Measurements from ENCODE around the gene PPIE.

Gene PPIE

DNA sequence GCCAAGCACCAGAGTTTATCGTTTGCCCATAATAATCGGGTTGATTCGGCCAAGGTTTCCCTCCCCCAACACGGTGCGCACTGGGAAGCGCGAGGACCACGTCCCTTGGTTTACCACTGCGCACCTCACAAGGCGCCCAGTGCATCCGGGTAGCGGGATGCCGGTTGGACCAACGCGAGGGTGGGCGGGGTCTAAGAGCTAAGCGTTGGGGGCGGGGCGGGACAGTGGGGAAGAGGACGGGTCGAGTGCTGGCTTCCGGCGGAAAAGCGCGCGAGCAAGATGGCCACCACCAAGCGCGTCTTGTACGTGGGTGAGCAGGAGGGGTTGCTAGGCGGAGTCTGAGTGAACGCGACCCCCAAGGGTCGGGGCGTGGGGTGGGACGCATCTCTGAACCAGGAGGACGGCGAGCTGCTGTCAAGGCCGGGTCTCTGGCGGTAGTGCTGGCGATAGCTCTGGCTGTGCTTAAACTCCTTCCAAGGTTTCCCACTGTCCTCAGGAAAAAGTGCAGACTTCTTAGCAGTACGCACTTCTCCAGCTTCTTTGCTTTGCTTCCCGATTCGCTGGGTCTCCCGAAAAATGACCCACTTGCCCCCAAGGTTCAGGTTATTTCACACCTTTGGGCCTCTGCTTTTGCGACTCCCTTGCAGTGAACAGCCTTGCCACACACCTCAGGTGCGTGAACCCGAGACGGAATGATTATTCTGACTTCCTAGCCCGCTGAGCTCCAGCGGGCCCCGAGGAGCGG is at the start of gene PPIE:
TSS of gene PPIE (plus strand) at position 261 of the 745 bp plus-strand sequence. CDS start at position 280, 19 bp downstream.
- DNase-seq = peak; percentile 94 to 99

DNA sequence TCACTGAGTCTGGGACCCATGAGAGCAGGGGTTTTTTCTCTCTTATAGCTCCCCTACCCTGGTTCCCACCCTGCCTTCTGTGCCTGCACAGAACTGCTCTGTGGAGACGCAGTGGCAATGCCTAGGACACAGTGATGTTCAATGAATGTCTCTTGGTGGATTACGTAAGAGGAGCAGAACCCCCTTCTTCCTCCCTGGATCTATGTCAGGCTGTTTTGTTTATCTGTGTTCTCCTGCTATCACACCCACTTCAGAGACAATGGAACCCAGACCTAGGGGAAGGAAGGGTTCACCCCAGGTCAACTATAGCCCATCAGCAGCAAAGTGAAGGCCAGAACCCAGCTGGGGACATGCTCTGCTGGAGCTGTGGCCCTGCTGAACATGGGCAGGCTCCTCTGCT is 49.5 kb upstream of the PPIE start:
- no peak for DNase-seq

DNA sequence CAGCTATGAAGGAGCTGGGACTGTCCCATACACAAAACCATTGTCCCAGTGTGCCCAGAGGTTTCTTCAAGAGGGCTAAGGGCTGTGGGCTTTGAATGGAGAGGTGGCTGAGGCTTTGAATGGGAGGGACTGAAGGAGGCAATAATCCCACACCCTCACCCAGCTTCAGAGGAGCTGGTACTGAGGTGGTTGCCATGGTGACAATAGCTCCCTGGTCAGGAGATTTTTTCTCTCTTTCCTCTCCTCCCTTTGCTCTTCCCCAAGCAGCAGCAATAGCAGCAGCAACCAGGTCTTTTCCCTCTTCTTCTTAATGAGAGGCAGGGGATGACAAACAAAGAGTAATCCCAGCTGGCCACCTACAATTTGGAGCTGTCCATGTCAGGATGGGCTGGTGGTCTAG is 49.0 kb upstream of the PPIE start:
- no peak for DNase-seq

DNA sequence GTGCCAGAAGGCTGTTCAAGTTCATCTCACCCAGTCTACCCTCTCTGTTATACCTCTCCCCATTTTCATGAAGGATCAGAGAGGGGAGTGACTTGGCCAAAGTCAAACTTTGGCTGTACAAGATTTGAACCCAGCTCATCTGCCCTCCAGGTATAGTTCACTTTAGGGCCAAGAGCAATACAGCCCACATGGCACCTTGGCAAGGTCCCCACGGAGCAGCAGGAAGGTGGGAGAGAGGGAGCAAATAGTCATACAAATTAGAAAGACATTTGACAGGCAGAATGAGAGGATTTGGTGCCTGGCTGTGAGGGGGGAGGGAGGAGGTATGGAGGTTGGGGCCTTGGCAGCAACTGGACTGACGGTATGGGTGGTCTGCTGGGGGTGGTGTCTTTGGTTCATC is 48.5 kb upstream of the PPIE start:
- DNase-seq = no peak

DNA sequence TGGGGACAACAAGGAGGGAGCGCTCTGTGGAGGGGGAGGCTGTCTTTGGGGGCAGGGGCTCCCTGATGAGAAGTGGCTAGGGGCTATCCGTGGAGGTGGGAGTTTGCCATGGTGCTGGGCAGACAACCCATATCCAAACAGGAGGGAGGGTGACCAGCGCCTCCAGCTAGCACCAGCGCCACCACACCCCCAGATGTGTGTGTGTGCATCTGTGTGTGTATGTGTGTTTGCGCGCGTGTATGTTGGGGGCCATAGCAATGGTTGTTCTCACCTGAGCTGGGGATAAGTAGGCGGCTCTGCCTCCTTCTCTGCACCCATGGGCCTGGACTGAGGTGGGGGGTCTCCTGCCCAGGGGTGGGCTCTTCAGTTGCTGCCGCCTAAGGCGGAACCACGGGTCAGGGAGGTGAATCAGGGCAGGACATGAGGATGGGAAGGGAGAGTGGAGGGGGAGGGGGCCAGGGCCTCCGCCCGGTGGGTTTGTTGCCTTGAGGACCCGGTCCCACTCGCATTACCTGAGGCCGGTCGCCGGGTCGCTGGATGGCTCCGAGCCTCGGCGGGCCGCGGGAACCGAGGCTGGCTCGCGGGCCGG is 47.8 kb upstream of the PPIE start:
- DNase-seq = no peak

DNA sequence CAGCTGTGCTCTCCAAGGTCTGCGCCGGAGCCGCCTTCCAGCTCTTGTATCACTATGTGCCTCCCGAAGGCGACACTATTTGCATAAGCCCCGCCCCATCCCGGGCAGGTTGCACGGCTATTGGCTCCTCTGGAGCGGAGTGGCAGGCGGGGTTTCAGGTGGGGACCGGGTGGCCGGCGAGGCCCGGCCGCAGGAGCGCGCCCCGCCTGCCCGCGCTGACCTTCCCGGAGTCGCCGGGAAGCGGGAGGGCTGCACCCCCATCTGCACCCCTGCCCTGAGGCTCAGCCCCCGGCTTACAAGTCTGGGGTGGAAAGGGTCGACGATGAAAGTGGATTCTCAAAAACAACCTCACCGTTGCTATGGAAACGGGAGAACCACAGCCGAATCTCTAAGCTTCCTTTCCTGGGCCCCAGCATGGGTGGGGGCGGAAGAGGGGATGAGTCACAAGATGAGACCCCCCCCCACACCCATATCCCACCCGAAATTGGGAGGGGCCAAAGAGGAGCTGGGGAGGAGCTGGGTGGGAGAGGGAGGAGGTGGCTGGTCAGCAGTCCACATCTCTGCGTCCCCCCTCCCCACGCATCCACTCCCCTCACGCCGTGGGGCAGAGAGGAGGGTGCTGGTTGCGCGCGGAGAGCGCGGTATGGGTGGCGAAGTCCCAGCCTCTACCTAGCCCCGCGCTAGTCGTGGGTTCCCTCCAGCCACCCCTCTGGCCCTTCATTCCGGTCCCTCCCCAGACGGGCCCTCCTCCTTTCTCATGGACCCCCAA is 47.1 kb upstream of the PPIE start, which contains the start of gene HPCAL4:
TSS of gene HPCAL4 (minus strand) at position 51 of the 769 bp plus-strand sequence. CDS start 6,830 bp downstream, outside the sequence.
- peak; percentile 79 to 92 for DNase-seq

DNA sequence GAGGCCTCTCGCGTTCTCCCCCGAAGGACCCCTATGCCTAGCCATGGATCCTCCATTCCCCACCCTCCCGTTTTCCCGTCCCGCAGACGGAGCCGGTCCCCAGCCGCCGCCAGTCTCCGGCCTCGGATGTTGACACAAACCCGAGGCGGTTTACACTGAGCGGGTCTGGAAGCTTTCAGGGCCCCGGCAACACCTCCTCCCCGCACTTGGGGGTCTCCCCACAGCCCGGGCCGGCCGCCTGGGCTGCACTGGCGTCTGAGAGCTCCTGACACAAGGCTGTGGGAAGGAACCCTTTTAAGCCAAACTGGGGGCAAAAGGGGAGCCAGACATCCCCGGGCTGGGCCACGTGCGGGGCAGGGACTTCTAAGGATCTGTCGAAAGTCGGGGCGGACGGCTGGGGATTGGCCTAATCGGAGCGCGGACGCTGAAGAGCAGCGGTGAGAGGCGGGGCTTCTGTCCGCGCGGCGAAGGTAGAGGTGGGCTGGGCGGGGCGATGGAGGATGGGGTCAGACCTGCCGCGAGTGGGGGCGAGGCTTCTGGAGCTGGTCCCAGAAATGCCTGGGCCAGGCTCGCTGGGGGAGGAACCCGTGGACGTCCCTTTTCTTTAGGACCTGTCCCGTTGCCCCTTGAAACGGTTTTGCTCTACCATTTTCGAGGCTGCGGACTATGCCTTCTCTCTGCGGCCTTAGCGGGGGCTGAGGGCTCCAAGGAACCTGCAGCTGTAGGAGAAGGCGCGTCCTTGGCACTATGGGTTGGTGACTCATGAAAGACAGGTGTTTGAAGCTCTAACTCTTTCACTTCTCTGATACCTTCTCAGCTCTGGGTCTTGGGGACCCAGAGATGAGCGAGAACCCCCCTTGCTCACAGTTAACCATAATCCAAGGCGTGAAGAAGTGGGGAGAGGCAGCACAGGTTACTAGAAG is 46.3 kb upstream of the PPIE start:
- DNase-seq = peak in 1 of 2 experiments; percentile 15

DNA sequence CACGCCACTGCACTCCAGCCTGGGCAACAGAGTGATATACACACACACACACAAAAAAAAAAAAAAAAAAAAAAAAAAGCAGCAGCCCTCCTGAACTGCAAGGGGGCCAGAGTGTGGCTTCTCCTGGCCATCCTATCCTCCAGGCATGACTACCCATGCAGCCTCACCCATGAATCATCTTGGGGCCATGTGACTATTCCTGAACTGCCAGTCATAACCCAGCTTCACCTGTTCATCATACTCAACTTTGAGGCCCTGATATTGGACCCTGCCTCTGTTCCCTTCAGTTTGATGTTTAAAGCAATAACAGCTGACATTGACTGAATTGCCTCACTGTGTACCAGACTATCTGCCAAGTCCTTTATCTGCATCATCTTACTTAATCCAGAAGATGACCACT is 44.7 kb upstream of the PPIE start:
- no peak for DNase-seq

DNA sequence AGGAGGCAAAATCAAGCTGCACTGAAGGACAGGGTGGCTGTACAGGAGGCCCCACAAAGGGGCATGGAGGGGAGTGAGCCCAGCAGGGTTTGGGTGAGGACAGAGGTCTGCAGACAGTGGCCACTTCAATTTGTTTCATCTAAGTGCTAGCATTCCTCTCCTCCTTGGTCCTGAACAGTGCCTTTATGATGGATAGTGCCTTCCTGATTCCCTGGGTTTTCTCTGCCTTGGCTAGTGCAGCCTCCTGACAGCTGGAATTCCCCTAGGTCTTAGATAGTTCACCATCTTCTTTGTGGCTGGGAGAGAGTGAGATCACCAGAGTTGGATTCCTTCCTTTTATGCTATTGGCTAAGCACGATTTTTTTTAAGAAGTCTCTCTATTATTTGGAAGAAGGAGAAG is 43.7 kb upstream of the PPIE start:
- DNase-seq = no peak

DNA sequence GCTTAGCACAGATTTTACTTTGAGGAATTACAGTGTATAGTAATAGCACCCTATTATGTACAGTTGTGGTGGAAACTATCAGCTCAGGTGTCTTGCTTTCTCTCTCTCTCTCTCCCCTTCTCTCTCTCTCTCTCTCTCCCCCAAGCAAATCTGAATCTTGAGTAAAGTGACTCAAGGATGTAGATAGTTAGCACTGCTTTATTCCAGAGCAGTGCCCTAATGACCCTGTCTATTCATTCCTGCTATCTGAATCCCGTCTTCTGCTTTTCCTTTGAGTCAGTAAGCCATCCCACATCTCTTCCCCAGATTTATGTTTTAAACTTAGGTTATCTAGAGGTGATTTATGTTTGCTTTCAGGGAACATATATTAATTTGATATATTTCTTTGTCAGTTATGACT is 42.2 kb upstream of the PPIE start:
- DNase-seq = no peak

DNA sequence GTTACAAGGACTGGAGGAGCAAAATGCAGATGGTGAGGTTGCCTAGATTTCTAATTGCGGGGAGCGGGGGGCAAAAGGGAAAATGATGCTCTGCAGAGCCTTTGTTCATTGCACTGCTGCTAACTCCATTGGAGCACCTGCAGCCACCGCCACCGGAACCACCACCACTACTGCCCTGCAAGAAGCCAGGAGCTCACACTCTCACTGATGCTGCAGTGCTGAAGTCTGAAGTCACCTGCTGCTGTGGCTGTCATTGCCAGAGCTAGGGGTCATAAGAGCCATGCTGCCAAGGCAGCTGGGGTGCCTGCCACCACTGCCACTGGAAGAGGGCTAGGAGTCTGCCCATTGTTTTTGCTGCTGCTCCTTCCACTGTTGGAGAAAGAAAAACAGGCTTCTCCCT is 40.1 kb upstream of the PPIE start:
- DNase-seq = no peak

DNA sequence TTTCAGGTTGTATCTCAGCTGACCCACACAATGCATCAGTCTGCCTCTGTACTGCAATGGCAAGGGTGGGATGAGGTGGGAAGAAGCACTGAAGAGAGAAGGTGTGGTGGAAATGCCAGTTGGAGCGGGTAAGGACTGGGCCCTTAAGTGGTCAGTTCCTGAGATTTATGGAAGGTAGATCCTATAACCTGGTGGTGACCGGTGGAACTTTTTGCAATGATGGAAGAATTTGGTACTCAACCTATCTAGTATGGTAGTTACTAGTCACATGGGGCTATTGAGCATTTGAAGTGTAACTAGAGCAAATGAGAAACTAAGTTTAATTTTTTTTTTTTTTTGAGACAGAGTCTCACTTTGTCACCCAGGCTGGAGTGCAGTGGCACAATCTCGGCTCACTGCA is 39.3 kb upstream of the PPIE start:
- DNase-seq = no peak

DNA sequence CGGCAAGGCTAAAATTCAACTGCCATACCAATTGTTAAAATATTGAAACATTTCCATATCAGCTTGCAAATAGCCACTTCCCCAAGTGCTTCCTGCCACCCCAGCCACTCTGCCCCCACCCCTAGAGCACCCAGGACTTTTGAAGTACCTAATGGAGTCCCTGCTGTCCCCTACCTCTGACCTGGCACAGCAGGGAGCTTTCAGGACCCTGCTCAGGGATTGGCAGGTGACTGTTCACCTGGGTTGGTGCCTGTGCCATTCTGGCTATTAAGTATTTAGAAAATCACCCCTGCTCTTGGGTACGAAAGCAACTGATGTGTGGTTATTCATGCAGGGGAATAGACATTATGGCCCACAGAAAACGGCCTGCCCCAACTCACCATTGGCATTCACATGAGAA is 38.3 kb upstream of the PPIE start:
- DNase-seq = no peak

DNA sequence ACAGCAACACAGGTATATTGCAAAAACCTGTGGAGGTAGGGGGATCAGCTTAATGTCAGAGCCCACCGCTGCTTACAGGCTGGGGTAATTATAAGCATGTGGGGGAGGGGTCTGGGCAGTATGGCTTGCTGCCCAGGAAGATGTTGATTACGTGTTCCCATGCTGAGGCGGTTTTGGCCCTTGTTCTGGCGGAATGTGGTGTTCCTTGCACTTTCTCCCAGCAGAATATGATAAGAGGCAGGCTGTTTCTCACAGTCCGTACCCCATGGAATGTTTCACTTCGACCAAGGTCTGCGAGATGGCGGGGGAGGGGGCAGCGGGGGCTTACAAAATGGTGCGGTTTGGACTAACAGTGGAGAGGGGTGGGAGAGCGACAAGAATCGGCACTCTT is 37.6 kb upstream of the PPIE start:
- no peak for DNase-seq

DNA sequence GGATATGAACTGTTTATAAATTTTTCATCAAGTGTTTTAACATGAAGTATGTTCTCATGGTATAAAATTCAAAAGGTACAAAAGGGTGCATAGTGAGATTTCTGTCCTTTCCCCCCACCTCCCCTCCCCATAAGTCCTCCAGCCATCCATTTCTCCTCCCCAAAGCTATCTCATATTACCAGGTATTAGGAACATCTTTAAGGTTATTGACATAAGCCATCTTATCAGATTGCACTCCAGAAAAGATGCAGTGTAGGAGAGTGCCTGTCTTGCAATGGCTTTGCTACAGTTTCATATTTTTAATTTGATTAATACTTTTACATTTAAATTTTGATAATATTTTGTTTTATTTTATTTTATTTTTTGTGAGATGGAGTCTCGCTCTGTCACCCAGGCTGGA is 33.9 kb upstream of the PPIE start:
- DNase-seq = no peak

DNA sequence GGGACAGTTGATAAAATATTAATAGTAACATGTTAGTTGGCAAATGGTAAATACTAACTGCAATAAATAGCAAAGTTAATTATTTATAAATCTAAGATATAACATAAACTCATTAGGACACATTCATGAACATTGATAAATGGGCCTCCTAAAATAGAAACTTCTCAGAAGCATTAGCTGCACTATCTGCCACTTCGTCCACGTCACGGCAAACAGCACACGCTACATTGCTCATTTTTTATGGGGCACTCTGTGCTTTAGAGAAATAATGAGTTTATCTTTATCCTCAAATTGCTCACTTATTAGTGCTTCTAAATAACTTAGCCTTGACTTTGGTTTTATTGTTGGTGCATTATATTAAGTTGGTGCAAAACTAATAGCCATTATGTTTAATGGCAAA is 31.2 kb upstream of the PPIE start:
- DNase-seq = no peak

DNA sequence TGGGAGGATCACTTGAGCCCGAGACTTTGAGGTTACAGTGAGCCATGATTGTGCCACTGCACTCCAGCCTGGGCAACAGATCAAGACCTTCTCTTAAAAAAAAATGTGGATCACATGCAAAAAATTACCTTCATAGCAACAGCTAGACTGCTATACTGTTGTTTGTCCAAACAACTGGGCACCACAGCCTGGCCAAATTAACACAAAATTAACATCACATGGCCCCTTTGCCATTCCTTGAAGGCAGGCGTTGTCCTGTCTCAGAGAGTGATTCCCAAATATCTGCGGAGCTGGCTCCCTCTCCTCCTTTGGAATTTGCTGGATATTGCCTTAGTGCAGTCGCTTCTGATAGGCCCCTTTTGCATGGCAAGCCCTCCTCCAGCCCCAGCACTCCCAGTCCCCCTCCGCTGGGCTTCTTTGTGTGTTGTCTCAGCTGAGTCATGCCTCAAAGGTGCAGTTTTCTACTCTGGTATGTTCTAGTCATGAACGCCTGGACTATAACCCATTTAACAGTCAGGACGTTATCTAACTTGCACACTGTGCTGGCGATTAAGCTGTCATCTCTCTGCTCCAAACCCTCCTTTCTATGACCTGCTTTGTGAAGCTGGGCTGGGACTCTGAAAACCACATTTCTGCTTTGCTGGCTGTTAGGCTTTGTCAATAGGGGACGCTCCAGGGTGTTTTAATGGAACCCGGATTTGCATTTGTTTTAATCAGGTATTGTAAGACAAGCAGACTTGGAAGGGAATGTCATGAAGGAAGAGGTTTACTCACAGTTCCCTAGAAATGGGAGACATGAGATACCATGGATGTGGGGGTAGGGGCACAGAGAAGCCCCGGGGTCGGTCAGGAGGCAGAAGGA is 27.3 kb upstream of the PPIE start:
- DNase-seq = no peak

DNA sequence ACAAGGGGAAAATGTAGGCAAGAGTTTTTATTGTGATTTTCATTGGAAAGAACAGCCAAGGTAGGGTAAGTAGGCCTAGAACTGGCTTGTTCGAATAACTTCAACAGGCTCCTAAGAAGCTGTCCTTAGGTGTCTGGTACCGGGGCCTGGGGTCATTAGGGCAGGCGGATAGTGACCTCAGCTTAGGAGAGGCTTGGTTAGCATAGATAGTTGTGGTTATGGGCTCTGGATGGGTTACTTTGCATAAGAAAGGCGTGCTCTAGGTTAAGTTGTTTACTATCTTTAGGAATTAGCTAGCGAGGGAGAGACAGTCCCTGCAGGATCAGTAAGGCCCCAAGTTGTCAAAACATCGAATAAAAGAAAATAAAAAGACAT is 26.7 kb upstream of the PPIE start:
- DNase-seq = no peak

DNA sequence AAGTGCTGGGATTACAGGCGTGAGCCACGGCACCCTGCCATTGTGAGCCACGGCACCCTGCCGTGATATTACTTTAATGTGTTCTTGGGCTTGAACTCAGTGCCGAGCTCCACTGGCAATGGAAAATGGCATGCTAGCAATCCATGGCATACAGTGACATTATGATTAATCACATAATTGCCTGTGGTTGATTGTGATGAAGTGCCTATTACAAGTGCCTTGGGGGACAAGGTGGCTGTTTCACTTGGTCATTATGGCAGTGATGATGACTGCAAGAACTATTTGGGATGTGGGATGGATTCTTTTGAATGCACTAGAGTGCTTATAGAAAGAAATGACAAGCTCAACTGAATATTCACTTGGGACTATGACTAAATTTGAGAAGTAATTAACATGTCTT is 25.1 kb upstream of the PPIE start:
- DNase-seq = no peak

DNA sequence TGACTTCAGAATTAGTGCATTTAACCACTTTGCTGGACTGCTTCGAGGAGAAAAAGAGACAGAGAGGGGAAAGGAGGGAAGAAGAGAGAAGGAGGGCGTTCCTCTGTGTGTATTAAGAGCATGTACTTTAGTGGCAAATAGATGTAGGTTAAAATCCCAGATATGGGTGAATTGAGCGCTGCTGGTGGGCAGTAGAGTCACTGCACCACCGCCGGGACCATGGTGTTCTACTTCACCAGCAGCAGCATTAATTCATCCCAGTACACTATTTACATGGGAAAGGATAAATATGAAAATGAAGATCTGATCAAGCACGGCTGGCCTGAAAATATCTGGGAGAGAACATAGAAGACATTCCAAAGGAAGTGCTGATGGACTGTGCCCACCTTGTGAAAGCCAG is 20.9 kb upstream of the PPIE start:
- no peak for DNase-seq

DNA sequence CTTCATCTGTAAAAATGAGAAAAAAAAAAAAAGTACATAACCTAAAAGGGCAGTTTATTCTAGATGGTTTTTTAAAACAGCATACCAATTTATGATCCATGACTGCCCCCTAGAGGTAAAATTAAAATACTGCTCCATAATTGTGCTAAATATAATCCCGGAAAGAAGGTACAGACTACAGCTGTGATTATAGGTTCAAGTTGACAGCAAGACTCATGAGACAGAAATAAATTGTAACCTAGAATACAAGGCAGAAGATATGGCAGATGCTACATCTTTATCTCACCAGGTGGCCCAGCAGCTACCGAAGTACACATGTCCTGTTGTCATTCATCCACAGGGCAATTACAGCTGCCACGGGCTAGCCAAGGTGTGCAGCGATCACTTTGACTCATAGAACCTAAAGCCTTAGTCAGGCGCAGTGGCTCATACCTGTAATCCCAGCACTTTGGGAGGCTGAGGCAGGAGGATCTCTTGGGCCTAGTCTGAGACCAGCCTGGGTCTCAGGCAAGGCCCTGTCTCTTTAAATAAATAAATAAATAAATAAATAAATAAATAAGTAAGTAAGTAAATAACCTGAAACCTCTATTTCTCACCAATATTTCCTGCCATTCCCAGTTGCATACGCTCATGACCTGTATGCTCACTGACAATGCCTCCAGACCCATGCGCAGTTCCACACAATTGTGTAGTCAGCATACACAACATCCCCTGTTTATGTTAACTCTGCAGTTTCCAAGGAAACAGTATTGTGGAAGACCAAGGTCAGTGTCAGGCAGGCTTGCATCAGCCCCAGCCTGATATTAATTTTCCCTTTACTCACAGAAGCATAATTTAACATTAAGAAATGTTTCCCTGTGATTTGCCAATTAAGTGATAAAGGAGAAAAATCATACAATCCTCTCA is 18.3 kb upstream of the PPIE start:
- no peak for DNase-seq

Measured in stimulated activated CD4-positive, alpha-beta T cell treated with anti-CD3 and anti-CD28 coated beads, Interleukin-4, amount 100 ng/mL, for 4 hours (primary cell).